Amniotic epithelial cell (primary cell): ENCODE measurements around the gene ESRRA.
"Not testable (repeated sequence)": the region's sequence is repeated elsewhere in the genome, so short reads cannot be mapped to it uniquely, and the experiment has no call there.

Experiments used
- DNase-seq: peaks from one replicate; pipeline ENCODE4 v3.0.0-alpha.2; 2010; ENCODE audit warnings: low read depth

The ESRRA gene

DNA sequence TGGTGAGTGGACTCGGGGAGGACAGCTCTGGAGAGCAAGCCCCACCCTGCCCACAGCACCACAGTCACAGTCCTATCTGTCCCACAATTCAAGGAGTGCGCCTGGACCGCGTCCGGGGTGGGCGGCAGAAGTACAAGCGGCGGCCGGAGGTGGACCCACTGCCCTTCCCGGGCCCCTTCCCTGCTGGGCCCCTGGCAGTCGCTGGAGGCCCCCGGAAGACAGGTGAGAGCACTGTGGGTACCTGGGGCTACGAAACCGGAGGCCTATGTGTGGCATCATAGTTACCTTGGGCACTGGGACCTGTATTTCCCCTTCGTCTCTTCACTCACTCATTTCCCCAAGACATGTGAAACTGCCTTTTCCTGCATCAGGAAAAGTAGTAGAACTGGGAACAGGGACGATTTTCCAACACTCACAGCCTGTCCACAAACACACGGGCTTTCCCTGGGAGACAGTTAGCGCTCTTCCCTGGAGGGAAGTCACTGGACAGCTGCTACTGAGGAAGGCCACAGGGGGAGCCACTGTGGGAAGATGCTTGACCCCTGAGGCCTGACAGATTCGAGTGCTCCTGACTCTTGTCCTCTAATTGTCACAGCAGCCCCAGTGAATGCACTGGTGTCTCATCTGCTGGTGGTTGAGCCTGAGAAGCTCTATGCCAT lies 9.0 kb downstream of the ESRRA start:
- DNase-seq = no peak

DNA sequence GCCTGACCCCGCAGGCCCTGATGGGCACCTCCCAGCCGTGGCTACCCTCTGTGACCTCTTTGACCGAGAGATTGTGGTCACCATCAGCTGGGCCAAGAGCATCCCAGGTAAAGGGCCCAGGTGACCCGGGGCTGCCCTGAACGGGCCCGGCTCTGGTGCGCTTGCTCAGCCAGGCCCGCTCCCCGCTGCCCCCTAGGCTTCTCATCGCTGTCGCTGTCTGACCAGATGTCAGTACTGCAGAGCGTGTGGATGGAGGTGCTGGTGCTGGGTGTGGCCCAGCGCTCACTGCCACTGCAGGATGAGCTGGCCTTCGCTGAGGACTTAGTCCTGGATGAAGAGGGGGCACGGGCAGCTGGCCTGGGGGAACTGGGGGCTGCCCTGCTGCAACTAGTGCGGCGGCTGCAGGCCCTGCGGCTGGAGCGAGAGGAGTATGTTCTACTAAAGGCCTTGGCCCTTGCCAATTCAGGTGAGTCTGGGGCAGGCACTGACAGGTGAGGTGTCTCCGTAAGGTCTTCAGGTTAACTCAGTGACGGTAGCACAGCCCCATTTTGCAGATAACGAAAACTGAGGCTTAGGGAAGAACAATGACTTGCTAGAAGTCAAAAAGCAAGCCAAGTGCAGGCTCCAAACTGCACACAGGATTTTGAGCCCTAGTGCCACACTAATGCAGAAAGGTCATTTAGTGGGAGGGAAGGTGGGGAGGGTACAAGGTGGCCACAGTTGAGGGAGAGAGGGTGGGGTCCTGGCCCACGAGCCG lies 9.7 kb downstream of the ESRRA start:
- no peak for DNase-seq

DNA sequence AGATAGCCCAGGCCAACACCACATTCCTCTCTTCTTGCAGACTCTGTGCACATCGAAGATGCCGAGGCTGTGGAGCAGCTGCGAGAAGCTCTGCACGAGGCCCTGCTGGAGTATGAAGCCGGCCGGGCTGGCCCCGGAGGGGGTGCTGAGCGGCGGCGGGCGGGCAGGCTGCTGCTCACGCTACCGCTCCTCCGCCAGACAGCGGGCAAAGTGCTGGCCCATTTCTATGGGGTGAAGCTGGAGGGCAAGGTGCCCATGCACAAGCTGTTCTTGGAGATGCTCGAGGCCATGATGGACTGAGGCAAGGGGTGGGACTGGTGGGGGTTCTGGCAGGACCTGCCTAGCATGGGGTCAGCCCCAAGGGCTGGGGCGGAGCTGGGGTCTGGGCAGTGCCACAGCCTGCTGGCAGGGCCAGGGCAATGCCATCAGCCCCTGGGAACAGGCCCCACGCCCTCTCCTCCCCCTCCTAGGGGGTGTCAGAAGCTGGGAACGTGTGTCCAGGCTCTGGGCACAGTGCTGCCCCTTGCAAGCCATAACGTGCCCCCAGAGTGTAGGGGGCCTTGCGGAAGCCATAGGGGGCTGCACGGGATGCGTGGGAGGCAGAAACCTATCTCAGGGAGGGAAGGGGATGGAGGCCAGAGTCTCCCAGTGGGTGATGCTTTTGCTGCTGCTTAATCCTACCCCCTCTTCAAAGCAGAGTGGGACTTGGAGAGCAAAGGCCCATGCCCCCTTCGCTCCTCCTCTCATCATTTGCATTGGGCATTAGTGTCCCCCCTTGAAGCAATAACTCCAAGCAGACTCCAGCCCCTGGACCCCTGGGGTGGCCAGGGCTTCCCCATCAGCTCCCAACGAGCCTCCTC lies 10.6 kb downstream of the ESRRA start:
- not testable (repeated sequence) for DNase-seq

DNA sequence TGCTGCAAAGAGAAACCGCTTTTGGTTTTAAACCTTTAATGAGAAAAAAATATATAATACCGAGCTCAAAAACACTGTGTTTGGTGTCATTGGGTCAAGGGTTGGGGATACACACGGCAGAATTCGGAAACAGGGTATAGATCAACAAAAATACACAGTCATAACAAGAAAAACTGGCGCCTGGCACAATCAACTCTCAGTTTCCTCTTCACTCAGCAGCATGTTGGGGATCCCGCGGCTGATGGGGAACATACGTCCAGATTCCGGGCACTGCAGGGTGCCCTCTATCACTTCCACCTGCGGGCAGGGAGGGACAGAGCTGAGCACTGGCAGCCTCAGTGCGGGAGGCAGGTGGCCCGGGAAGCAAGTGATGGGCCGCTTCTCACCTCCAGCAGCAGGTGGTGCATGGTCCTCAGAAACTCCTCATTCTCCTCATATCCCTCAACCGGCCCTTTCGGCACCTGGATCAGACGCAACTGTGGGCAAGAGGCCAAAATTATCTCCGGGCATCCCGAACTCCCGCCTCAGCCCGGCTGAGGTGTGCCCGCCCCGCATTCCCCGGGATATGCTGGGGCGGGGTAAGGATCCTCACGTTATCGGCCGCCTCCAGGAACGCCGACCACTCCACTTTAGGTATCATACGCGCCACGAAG lies 11.5 kb downstream of the ESRRA start:
- no peak for DNase-seq

DNA sequence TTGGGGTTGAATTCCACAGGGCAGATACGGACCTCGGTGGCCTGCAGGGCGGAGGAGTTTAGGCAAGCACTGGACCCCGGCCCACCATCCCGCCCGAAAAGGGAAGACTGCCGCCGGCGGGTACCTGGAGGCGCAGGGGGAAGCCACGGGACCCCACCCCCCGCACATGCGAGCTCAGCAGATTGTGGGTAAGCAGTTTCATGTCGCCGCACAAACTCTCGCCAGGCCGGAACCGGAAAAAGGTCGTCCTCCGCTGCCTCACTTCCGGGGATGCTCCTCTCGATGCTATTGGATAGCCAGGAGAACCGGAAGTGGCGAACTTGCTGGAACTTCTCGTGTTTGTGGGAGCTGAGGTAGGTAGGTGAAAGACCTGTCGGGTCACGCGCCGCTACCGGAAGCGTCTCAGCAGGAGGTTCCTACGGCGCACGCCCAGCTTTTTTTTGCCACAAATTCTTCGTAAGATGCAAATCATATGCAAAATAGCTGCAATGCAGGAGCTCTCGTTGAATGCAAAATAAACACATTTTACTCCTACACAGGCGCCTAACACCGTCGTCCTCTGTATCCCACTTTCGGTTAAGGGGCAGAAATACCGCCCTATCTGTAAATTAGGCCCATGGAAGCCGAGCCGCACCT lies 12.1 kb downstream of the ESRRA start, which contains the start of gene TRMT112:
TSS of gene TRMT112 (minus strand) at position 235 of the 636 bp plus-strand sequence. CDS start at position 202, 33 bp downstream.
- peak; percentile 99 for DNase-seq

DNA sequence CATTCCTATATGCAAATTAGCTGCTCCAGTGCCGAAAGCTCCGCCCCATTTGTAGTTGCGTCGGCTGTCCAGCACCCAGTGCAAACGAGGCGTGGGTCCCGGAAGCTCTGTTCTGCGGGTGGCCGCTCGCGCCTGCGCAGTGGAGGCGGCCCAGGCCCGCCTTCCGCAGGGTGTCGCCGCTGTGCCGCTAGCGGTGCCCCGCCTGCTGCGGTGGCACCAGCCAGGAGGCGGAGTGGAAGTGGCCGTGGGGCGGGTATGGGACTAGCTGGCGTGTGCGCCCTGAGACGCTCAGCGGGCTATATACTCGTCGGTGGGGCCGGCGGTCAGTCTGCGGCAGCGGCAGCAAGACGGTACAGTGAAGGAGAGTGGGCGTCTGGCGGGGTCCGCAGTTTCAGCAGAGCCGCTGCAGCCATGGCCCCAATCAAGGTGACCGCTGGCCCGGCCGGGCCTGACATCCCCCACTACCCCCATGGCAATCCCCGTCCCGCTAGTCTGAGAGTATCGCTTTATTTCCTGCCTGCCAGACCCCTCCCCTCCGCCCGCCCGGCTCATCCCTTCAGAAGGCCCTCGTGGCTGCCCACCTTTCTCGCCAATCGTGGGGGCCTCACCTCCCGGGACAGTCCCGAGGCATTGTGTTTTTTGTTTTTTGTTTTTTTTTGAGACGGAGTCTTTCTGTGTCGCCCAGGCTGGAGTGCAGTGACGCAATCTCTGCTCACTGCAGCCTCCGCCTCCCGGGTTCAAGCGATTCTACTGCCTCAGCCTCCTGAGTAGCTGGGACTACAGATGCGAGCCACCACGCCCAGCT lies 12.8 kb downstream of the ESRRA start, which contains the start of gene PRDX5:
TSS of gene PRDX5 (plus strand) at position 161 of the 805 bp plus-strand sequence. CDS start at position 256, 95 bp downstream.
- peak; percentile 92 for DNase-seq

DNA sequence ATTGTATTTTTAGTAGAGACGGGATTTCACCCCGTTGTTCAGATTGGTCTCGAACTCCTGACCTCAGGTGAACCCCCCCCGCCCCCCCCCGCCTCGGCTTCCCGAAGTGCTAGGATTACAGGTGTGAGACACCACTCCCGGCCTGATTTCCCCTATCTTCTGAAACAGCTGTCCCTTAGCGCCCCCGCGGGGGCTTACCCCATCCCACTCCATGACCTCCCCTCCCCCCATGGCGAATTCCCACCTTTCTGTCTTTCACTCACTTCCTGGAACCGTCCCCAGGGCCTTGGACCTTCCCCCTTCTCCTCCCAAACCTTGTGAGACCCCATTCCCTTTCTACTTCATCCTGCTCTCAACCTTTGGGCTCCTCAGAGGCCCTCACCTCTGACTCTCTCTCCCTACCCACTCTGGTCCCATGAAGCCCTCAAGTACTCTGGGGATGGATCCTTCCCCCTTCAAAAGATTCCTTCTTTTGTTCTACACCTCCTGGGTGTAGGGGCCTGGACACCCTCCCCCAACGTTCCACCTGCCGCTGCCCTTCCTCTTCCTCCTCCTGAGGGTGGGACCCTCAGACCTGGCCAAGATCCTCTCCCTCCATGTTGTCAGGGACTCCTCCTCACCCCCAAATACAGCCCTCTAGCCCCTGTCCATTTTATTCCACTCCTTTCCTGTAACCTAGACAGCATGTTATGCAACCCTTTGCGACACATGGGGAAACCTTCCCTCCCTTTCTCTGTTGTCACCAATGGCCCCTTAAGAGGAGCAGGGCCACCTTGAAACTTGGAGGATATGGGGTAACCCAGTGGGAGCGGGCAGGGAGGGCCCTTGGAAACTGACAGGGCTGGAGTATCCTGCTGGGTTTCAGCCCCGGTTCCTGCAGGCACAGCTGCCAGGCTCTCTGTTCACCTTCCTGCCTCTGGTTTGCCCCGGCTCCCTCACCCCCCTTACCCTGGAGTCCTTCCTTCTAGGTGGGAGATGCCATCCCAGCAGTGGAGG lies 13.7 kb downstream of the ESRRA start:
- DNase-seq = no peak

DNA sequence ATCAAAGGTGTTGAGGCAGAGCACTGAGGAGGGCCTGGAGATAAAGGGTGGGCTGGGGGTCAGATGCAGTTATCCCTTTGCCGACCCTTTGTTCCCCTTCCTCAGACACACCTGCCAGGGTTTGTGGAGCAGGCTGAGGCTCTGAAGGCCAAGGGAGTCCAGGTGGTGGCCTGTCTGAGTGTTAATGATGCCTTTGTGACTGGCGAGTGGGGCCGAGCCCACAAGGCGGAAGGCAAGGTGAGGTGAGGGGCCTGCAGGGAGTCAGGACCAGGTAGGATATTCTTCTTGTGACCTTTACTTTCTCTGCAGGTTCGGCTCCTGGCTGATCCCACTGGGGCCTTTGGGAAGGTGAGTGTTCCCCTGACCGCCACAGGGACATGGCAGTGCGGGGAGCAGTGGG lies 15.2 kb downstream of the ESRRA start:
- no peak for DNase-seq

DNA sequence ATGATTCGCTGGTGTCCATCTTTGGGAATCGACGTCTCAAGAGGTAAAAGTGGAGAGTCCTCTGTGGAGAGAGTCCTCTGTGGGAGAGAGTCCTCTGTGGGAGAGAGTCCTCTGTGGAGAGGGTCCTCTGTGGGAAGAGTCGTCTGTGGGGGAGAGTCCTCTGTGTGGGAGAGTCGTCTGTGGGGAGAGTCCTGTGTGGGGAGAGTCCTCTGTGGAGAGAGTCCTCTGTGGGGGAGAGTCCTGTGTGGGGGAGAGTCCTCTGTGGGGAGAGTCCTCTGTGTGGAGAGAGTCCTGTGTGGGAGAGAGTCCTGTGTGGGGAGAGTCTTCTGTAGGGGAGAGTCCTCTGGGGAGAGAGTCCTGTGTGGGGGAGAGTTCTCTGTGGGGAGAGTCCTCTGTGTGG lies 15.7 kb downstream of the ESRRA start:
- no peak for DNase-seq

DNA sequence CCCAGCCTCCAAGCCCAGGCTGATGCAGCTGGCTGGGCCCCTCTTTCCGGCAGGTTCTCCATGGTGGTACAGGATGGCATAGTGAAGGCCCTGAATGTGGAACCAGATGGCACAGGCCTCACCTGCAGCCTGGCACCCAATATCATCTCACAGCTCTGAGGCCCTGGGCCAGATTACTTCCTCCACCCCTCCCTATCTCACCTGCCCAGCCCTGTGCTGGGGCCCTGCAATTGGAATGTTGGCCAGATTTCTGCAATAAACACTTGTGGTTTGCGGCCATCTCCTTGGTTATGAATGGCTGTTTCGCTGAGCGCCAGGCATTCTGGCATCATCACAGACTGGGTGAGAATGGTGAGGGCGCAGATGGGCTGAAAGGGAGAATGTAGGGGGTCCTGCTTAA lies 16.2 kb downstream of the ESRRA start:
- DNase-seq = peak; percentile 82

DNA sequence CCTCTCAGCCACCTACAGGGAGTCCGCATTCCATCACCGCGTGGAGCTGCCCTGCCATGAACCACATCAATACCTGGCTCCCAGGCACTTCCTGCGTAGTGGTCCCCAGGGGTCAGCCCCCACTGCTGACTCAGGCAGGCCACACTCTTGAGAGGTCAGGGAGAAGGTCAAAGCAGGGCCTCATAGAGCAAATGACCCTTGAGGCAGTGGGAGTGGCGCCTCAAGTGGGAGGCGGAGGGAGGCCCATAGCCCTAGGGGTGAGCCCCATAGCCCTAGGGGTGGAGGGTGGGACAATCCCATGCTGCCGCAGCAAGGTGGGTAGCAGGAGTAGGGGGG lies 17.6 kb downstream of the ESRRA start:
- DNase-seq = no peak

DNA sequence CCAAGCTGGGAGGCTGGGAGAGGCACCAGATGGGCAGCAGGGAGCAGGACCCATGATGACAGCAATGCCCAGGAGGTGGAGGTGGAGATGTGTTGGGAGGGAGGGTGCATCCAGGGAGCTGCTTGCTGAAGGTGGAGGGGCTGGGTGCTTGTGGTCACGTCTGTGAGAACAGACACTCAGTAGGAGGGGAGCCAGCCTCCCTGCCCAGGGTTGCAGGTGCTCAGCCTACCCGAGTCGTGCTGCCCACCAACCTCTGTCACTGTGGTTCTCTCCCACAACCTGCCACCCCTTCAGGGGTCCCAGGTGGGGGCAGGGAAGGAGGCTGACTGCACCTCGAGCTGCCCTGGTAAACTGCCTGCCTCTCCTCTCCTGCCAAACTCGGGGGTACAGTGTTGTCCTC lies 18.0 kb downstream of the ESRRA start:
- DNase-seq = no peak

DNA sequence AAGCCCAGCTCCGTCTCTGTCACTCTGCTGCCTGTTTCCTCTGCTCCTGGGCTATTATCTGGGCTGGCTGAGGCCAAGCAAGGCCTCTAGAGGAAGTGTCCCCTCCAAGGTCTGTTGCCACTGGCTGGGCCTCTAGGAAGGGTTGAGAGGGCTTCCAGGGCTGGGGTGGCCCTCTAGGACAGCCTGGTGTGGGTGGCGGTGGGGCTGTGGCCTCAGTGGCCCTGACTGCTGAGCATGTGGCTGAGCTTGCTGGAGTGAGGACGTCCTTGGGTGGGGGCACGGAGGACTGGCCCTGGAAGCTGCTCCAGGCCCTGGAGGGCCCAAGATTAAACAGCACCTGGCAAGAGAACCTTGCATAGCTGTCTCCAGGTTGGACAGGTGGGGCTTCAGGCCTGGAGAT lies 18.7 kb downstream of the ESRRA start:
- DNase-seq = not testable (repeated sequence)

DNA sequence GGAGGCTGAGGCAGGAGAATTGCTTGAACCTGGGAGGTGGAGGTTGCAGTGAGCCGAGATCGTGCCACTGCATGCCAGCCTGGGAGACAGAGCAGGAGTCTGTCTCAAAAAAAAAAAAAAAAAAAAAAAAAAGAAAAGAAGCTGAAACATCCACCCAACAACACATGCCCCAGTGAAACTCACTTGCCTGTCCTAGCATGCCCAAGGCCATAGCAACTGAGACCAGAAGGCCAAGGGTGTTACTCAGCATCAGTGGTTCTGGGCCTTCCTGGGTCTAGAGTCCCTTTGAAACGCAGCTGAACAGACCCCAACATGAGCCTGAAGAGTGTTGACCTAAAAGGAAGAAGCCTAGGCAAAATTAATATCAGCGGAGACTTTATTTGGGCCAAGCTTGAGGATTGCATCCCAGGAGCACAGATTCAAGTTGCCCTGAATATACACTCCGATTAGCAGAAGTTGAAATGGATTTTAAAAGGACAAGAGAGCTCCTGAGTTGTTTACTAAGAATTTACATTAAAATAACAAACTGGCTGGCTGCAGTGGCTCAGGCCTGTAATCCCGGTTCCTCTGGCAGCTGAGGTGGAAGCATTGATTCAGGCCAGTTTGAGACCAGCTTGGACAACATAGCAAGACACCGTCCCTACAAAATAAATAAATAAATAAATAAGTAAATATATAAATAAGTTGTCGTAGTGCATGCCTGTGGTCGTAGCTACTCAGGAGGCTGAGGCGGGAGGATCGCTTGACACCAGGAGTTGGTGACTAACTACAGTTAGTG lies 19.6 kb downstream of the ESRRA start:
- DNase-seq = no peak

DNA sequence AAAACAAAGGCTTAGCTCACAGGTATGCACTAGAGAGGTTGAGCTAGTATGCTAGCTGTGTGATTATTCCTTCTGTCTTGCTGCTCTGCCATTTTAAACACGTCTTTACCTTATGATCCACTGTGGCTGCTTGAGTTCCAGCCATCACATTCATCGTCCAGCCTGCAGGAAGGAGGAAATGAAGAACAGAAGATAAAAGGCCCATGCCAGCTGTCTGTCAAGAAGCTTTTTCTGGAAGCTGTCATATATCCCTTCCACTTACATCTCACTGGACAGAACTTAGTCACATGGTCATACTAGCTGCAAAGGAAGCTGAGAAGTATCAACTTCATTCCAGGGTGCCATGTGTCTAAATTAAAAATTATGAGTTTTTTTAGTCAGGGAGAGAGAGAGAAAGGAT lies 22.1 kb downstream of the ESRRA start:
- no peak for DNase-seq

DNA sequence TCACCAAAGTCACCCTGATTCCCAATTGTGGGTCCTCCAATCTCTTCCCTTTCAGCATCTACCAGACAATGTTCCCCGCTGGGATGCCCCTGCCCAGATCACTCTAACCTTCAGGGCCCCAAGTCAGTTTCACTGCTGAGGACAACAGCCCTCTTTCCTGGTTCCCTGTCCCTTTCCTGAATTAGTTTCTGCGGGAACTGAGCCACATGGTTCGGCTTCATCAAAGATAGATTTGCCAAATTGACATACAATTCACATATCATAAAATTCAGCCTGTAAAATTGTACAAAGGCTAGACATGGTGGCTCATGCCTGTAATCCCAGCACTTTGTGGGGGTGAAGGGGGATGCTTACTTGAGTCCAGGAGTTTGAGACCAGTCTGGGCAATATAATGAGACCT lies 22.7 kb downstream of the ESRRA start:
- DNase-seq = no peak

DNA sequence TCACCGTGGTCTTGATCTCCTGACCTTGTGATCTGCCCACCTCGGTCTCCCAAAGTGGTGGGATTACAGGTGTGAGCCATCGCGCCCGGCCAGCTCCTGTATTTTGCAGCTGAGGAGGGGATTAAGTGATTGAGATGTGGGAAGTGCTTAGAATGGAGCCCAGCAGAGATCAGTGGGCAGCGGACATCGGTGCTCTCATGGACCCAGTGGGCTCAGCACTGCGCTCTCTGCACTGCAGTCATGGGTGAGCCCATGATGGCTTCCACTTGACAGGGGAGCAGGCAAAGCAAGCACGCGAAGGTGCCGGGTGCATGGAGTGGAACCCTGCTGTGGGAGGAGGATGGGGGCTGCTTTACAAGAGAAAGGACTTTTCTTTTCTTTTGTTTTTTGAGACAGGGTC lies 25.6 kb downstream of the ESRRA start:
- DNase-seq = no peak

DNA sequence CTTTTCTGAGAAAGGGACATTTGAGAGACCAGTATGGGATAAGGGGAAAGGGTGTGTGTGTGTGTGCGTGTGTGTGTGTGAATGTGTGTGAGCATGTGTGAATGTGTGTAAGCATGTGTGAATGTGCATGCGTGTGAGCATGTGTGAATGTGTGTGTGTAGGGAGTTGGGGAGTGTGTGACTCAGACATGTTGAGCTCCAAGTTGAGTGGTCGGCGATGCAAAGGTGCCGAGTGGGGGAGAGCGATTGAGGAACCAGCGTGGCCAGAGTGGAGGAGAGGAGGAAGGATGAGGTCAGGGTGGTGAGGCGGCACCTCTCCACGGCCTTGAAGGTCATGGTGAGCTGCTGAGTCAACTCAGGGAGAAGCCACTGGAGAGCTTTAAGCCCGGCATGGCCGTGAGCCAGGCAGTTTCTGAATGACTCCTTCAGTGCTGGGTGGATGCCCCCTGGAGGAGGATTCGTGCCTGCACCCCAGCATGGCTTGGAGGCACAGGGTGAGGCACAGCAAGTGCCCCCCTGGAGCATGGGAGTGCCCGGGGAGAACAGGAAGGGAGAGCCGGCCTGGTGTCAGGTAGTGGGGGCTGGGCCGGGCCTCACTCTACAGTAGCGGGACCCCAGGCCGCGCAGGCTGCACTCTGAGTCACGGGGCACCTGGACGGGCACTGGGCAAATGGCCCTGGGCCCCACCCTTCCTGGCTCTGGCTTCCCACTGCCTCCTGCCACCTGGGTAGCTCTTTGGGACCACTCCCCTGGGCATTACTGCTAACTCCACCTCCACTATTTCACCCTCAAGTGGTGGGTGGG lies 26.4 kb downstream of the ESRRA start:
- peak; percentile 99 for DNase-seq
